Upper lobe of left lung (tissue), 6 donors: Measurements from ENCODE around the gene SPTBN1. TPM values are rescaled to one million over a fixed set of nuclear protein-coding genes. Genes with fewer than 3 reads are reported as not detected.
A peak's percentile ranks its signal among the peaks of the same experiment; 100 is the strongest.
"Not testable (repeated sequence)": the region's sequence is repeated elsewhere in the genome, so short reads cannot be mapped to it uniquely, and the experiment has no call there.

ENCODE experiments used
- ATAC-seq, 2 donors: fragments of 200-7000 bp; cut with Tn5 transposase; one replicate each; pipeline ENCODE4 v1.9.1; 2022; ENCODE audit warnings: mild to moderate bottlenecking in 2 of 2, moderate library complexity in 2 of 2; ENCODE audit not compliant: low FRiP score in 2 of 2
- DNase-seq, 2 donors: peaks; one replicate each; pipeline ENCODE4 v3.0.0-alpha.2; 2019 to 2020
- H3K27ac ChIP-seq, 4 donors: fragments of 200-600 bp; sonication (generic); one replicate each; pipeline ENCODE4 v1.5.1; 2016 to 2019
- H3K27me3 ChIP-seq, 4 donors: fragments of 200-600 bp; sonication (generic); one replicate each; pipeline ENCODE4 v1.5.1; 2017 to 2019
- H3K36me3 ChIP-seq, 4 donors: fragments of 200-600 bp; sonication (generic); one replicate each; pipeline ENCODE4 v1.5.1; 2016 to 2019
- H3K4me1 ChIP-seq, 4 donors: fragments of 200-600 bp; sonication (generic); one replicate each; pipeline ENCODE4 v1.5.1; 2018 to 2019
- H3K4me3 ChIP-seq, 4 donors: fragments of 200-600 bp; sonication (generic); one replicate each; pipeline ENCODE4 v1.5.1; 2017 to 2019; ENCODE audit warnings: mild to moderate bottlenecking in 2 of 4, moderate library complexity in 1 of 4
- H3K9me3 ChIP-seq, 4 donors: fragments of 200-600 bp; sonication (generic); one replicate each; pipeline ENCODE4 v1.5.1; 2018 to 2019
- EP300 ChIP-seq, 4 donors: sonication (generic); formaldehyde crosslinking; IDR thresholded peaks; one replicate each; pipeline ENCODE4 v1.5.1; 2017; ENCODE audit warnings: antibody characterized with exemption in 4 of 4, control low read depth in 2 of 4
- POLR2A ChIP-seq, 4 donors: fragments of 450-650 bp; IDR thresholded peaks; one replicate each; pipeline ENCODE4 v1.5.1; 2016 to 2017; ENCODE audit warnings: antibody characterized with exemption in 4 of 4, mild to moderate bottlenecking in 2 of 4
- POLR2AphosphoS5 ChIP-seq, 2 donors: sonication (generic); formaldehyde crosslinking; IDR thresholded peaks; one replicate each; pipeline ENCODE4 v1.5.1; 2017; ENCODE audit warnings: antibody characterized with exemption in 2 of 2
- WGBS, 2 donors: methylation state at CpG; one replicate each; pipeline ENCODE4 v1.1.5; 2017 to 2018; 5-methylcytosine and 5-hydroxymethylcytosine counted together
- total RNA-seq, 6 donors: library from RNA; depleted of rRNA in 4 of 6; stranded (reverse); fragments of >200 nt in 4 of 6; gene quantifications; one replicate each; pipeline versions ENCODE4 v1.1.0 to v1.2.1, GENCODE V29; 2016 to 2021
- TF ChIP-seq, protein P1 (sequence below), 6 experiments: fragments of 450-650 bp in 4 of 6; fragments of 200-600 bp in 2 of 6; sonication (generic) in 2 of 6; IDR thresholded peaks; one replicate each; pipeline ENCODE4 v1.5.1; 2016 to 2019; ENCODE audit warnings: antibody characterized with exemption in 6 of 6
- donor health status: DM: no; HTN: no; CAD: no; lungs with moderate emphysema.
- donor health status: DM: no; HTN: yes; CAD: no; lungs with severe emphysema.

Gene SPTBN1
- total RNA-seq, 6 donors from 2014 or later: 449 to 911 (median 654) TPM

DNA sequence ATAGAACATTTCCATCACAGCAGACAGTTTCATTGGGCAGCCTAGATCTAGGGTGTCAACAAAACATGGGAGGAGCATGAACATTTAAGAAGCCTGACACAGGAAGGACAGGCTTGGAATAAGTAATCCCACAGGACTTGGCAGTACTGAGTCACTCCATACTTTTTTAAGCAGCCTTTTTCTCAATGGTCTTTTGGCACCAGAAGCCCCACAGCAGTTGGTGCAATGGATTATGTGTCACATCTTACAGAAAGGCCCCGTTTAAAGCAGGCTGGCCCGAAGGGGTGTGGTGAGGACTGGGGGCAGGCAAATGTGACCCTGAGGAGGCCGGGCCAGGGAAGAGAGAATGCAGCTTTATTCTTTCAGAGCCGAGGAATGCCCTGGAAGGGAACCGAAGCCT, 26.6 kb downstream of the SPTBN1 start:
- Histone ChIP-seq H3K27ac (peak overlapping the region; percentile 6 to 68 (median 42)), H3K4me1 (peaks cover 33 to 48% (median 43%) of the 10 kb centered on the region in 4 donors)
- 42 to 52% methylated on average over 5 of the region's 5 CpGs for WGBS, 2 donors

DNA sequence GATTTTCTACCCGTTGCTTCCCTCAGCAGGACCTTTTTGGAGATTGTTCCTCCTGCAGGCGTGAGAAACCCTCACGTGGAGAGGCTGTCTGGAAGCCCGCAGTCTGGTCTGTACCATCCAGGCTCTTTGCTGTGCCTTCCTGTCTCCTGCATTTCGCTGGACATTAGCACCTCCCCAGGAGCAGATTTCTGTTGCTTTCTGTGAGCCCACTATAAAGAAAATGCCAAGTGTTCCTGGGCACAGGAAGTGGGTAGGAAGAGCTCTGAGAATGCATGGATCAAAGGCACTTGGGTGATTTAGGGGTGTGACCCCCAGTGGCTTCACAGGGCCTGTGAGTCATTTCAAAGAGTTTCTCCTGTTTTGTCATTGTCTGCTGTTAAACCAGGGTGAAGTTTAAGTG, 27.3 kb downstream of the SPTBN1 start:
- H3K27ac ChIP-seq: peak overlapping the region; percentile 6 to 68 (median 42)
- no peak overlapping the region for H3K4me3 ChIP-seq
- WGBS, 2 donors: 37 to 48% methylated on average over 5 of the region's 5 CpGs
- TF ChIP-seq POLR2A (IDR thresholded peaks at IDR 0.05) (no peak), POLR2AphosphoS5 (IDR thresholded peaks at IDR 0.05) (no peak), EP300 (IDR thresholded peaks at IDR 0.05) (no peak)
- TF ChIP-seq, protein P1, sequence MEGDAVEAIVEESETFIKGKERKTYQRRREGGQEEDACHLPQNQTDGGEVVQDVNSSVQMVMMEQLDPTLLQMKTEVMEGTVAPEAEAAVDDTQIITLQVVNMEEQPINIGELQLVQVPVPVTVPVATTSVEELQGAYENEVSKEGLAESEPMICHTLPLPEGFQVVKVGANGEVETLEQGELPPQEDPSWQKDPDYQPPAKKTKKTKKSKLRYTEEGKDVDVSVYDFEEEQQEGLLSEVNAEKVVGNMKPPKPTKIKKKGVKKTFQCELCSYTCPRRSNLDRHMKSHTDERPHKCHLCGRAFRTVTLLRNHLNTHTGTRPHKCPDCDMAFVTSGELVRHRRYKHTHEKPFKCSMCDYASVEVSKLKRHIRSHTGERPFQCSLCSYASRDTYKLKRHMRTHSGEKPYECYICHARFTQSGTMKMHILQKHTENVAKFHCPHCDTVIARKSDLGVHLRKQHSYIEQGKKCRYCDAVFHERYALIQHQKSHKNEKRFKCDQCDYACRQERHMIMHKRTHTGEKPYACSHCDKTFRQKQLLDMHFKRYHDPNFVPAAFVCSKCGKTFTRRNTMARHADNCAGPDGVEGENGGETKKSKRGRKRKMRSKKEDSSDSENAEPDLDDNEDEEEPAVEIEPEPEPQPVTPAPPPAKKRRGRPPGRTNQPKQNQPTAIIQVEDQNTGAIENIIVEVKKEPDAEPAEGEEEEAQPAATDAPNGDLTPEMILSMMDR (IDR thresholded peaks at IDR 0.05): no peak
- H3K4me1 ChIP-seq: peaks cover 31 to 48% (median 39%) of the 10 kb centered on the region in 4 donors
- no peaks in the 10 kb centered on the region for H3K27me3 ChIP-seq
- ATAC-seq (peak; percentile 11 to 49), DNase-seq (no peak)
- H3K36me3 ChIP-seq: no peaks in the 10 kb centered on the region
- no peaks in the 10 kb centered on the region for H3K9me3 ChIP-seq

More for the DNA sequence above, 26.6 kb downstream of the SPTBN1 start:
- no peak for TF ChIP-seq POLR2A (IDR thresholded peaks at IDR 0.05)
- peak in 1 of 2 donors; percentile 22 for TF ChIP-seq POLR2AphosphoS5 (IDR thresholded peaks at IDR 0.05)
- TF ChIP-seq, protein P1 (IDR thresholded peaks at IDR 0.05): no peak
- no peak for DNase-seq
- ATAC-seq: peak; percentile 22 to 74
- no peaks in the 10 kb centered on the region for H3K9me3 ChIP-seq
- no peaks in the 10 kb centered on the region for H3K36me3 ChIP-seq
- H3K4me3 ChIP-seq: no peak overlapping the region
- no peaks in the 10 kb centered on the region for H3K27me3 ChIP-seq

GRCh38 chr2:54485756-54486155, 29.6 kb downstream of the SPTBN1 start:
- H3K9me3 ChIP-seq, H3K27me3 ChIP-seq, H3K36me3 ChIP-seq, ATAC-seq, H3K4me3 ChIP-seq, H3K27ac ChIP-seq: not testable (repeated sequence)
- peaks cover 33 to 46% (median 34%) of the 10 kb centered on the region in 4 donors for H3K4me1 ChIP-seq
- WGBS, 2 donors: 95% methylated on average over 8 of the region's 35 CpGs; no CpG with 5 or more reads in 1 of the 2 donors
- DNase-seq: peak in 1 of 2 donors; percentile 75

DNA sequence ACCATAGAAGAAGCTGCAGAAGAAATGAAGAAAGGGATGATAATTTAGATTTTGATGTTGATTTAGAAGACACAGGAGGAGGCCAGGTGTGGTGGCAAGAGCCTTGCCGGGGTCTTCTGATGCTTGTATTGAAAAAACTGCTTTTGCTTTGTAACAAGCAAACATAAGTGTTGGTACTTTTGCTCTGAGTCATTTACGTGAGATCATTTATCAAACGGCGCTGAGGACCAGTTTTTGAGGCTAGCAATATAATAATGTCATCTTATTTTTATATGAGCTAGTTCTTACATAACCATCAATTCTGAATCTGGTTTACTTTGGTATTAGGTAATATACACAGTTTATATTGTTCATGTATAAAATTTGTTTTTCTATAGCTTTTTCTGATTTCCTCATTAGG, 30.6 kb downstream of the SPTBN1 start:
- 72 to 77% methylated on average over 4 of the region's 4 CpGs for WGBS, 2 donors
- H3K36me3 ChIP-seq: no peaks in the 10 kb centered on the region
- H3K4me3 ChIP-seq: no peak overlapping the region
- DNase-seq: no peak
- H3K9me3 ChIP-seq: no peaks in the 10 kb centered on the region
- peaks cover 35 to 52% (median 39%) of the 10 kb centered on the region in 4 donors for H3K4me1 ChIP-seq
- H3K27ac ChIP-seq: peak overlapping the region in 1 of 4 donors; percentile 27
- H3K27me3 ChIP-seq: no peaks in the 10 kb centered on the region
- ATAC-seq: peak in 1 of 2 donors; percentile 36
- TF ChIP-seq EP300 (IDR thresholded peaks at IDR 0.05) (no peak), POLR2A (IDR thresholded peaks at IDR 0.05) (no peak), POLR2AphosphoS5 (IDR thresholded peaks at IDR 0.05) (no peak)
- TF ChIP-seq, protein P1 (IDR thresholded peaks at IDR 0.05): no peak

GRCh38 chr2:54490863-54491262, 34.7 kb downstream of the SPTBN1 start:
- H3K36me3 ChIP-seq: no peaks in the 10 kb centered on the region
- DNase-seq (no peak), ATAC-seq (no peak)
- WGBS, 2 donors: 53 to 56% methylated on average over 2 of the region's 2 CpGs
- peak overlapping the region in 2 of 4 donors; percentile 42 to 49 for H3K27ac ChIP-seq
- no peak overlapping the region for H3K4me3 ChIP-seq
- no peaks in the 10 kb centered on the region for H3K9me3 ChIP-seq
- H3K27me3 ChIP-seq: no peaks in the 10 kb centered on the region
- peaks cover 8 to 30% (median 18%) of the 10 kb centered on the region in 4 donors for H3K4me1 ChIP-seq
- no peak for TF ChIP-seq POLR2A (IDR thresholded peaks at IDR 0.05)
- TF ChIP-seq, protein P1 (IDR thresholded peaks at IDR 0.05): no peak
- no peak for TF ChIP-seq EP300 (IDR thresholded peaks at IDR 0.05)
- no peak for TF ChIP-seq POLR2AphosphoS5 (IDR thresholded peaks at IDR 0.05)
